Neuronal stem cell (in vitro differentiated cells): ENCODE data around the gene ERO1B.
"Not testable (repeated sequence)": the region's sequence is repeated elsewhere in the genome, so short reads cannot be mapped to it uniquely, and the experiment has no call there.

ENCODE experiments used
- DNase-seq: peaks from one replicate; pipeline ENCODE4 v3.0.0-alpha.2; 2013; ENCODE audit warnings: low spot score
- H2AFZ ChIP-seq: one replicate; pipeline ENCODE4 v1.6.1; 2013; ENCODE audit warnings: mild to moderate bottlenecking, low read length, inconsistent platforms
- H2AK5ac ChIP-seq: 2 replicates; pipeline ENCODE4 v1.6.1; 2013; ENCODE audit warnings: low read depth, mild to moderate bottlenecking, inconsistent platforms, low read length, moderate library complexity, mixed read lengths
- H2BK120ac ChIP-seq: 2 replicates; pipeline ENCODE4 v1.6.1; 2013; ENCODE audit warnings: low read depth, mild to moderate bottlenecking, inconsistent platforms, low read length, moderate library complexity, mixed read lengths
- H2BK12ac ChIP-seq: one replicate; pipeline ENCODE4 v1.6.1; 2013; ENCODE audit warnings: low read length, inconsistent platforms
- H2BK15ac ChIP-seq: 2 replicates; pipeline ENCODE4 v1.6.1; 2013; ENCODE audit warnings: mild to moderate bottlenecking, low read length, inconsistent platforms, mixed read lengths
- H2BK5ac ChIP-seq: one replicate; pipeline ENCODE4 v1.6.1; 2013; ENCODE audit warnings: inconsistent platforms, mild to moderate bottlenecking, low read length, moderate library complexity
- H3K14ac ChIP-seq: one replicate; pipeline ENCODE4 v1.6.1; 2013; ENCODE audit warnings: low read length, inconsistent platforms
- H3K18ac ChIP-seq: 2 replicates; pipeline ENCODE4 v1.6.1; 2013; ENCODE audit warnings: low read length, inconsistent platforms
- H3K23ac ChIP-seq: 2 replicates; pipeline ENCODE4 v1.6.1; 2013; ENCODE audit warnings: low read depth, mild to moderate bottlenecking, mixed read lengths, low read length, inconsistent platforms; ENCODE audit not compliant: poor library complexity
- H3K27ac ChIP-seq: replicated peaks from 3 replicates; pipeline ENCODE4 v1.5.1; 2013; ENCODE audit warnings: low read length, inconsistent platforms
- H3K27me3 ChIP-seq, 3 experiments: 2 replicates each; pipeline ENCODE4 v1.6.1; 2013; ENCODE audit warnings: low read length in 3 of 3, mild to moderate bottlenecking in 2 of 3, inconsistent platforms in 1 of 3, low read depth in 1 of 3, mixed read lengths in 1 of 3, moderate library complexity in 1 of 3; ENCODE audit not compliant: control insufficient read depth in 3 of 3, insufficient read depth in 3 of 3
- H3K36me3 ChIP-seq, 2 donors: replicated peaks in 1 of 2; 2 replicates each; pipeline ENCODE4 v1.6.1; 2013; ENCODE audit warnings: low read length in 2 of 2; ENCODE audit not compliant: control insufficient read depth in 2 of 2, insufficient read depth in 2 of 2
- H3K4ac ChIP-seq: 2 replicates; pipeline ENCODE4 v1.6.1; 2013; ENCODE audit warnings: inconsistent platforms, mild to moderate bottlenecking, low read length, moderate library complexity
- H3K4me1 ChIP-seq, 2 donors: 1 replicate in 1 of 2; 2 replicates in 1 of 2; pipeline ENCODE4 v1.6.1; 2013; ENCODE audit warnings: low read length in 2 of 2, low read depth in 1 of 2; ENCODE audit not compliant: control insufficient read depth in 2 of 2, insufficient read depth in 1 of 2
- H3K4me2 ChIP-seq: one replicate; pipeline ENCODE4 v1.6.1; 2013; ENCODE audit warnings: mild to moderate bottlenecking, low read length, inconsistent platforms; ENCODE audit not compliant: insufficient read depth, poor library complexity, severe bottlenecking
- H3K4me3 ChIP-seq, 2 donors: 2 replicates each; pipeline ENCODE4 v1.5.1; 2013; ENCODE audit warnings: low read length in 2 of 2, mild to moderate bottlenecking in 2 of 2, inconsistent platforms in 1 of 2, moderate library complexity in 1 of 2
- H3K79me1 ChIP-seq: one replicate; pipeline ENCODE4 v1.6.1; 2013; ENCODE audit warnings: low read depth, mild to moderate bottlenecking, inconsistent platforms, low read length, moderate library complexity
- H3K9ac ChIP-seq: one replicate; pipeline ENCODE4 v1.6.1; 2013; ENCODE audit warnings: mild to moderate bottlenecking, low read depth, low read length, inconsistent platforms; ENCODE audit not compliant: poor library complexity
- H3K9me3 ChIP-seq, 2 donors: replicated peaks in 1 of 2; 2 replicates each; pipeline versions ENCODE3 to v1.6.1; 2013; ENCODE audit warnings: low read length in 2 of 2, mild to moderate bottlenecking in 2 of 2, inconsistent platforms in 1 of 2, low read depth in 1 of 2, mixed read lengths in 1 of 2, moderate library complexity in 1 of 2; ENCODE audit not compliant: control insufficient read depth in 2 of 2, insufficient read depth in 1 of 2
- H4K8ac ChIP-seq: one replicate; pipeline ENCODE4 v1.6.1; 2013; ENCODE audit warnings: low read depth, mild to moderate bottlenecking, inconsistent platforms, low read length, moderate library complexity
- H4K91ac ChIP-seq: one replicate; pipeline ENCODE4 v1.6.1; 2013; ENCODE audit warnings: low read length, low read depth, mild to moderate bottlenecking, inconsistent platforms; ENCODE audit not compliant: poor library complexity
- WGBS, 2 donors: extraction: QIAGEN DNeasy Blood & Tissue Kit; methylation state at CpG; one replicate each; pipeline ENCODE4 v1.1.7; 2013; ENCODE audit warnings: missing lambda C conversion rate in 2 of 2, mixed read lengths in 1 of 2; ENCODE audit not compliant: insufficient read length in 2 of 2, insufficient replicate concordance in 1 of 2; ENCODE audit errors: extremely low coverage in 2 of 2; 5-methylcytosine and 5-hydroxymethylcytosine counted together

ERO1B gene

GRCh38 chr1:236314050-236314449 lies 32.3 kb upstream of the ERO1B start:
- not testable (repeated sequence) for H3K9ac ChIP-seq, H3K9me3 ChIP-seq
- no CpG with 5 or more reads among the region's 5 CpGs for WGBS, 2 donors

GRCh38 chr1:236313427-236313826 lies 31.7 kb upstream of the ERO1B start:
- no CpG with 5 or more reads among the region's 2 CpGs for WGBS, 2 donors
- H3K4ac ChIP-seq = no peak overlapping the region
- DNase-seq = no peak

More at GRCh38 chr1:236314050-236314449, 32.3 kb upstream of the ERO1B start:
- not testable (repeated sequence) for H3K23ac ChIP-seq, H4K91ac ChIP-seq, H2BK120ac ChIP-seq, H4K8ac ChIP-seq, H3K18ac ChIP-seq, H2AFZ ChIP-seq, H3K79me1 ChIP-seq, H2BK15ac ChIP-seq, H3K27me3 ChIP-seq, H3K14ac ChIP-seq, DNase-seq, H2AK5ac ChIP-seq, H2BK5ac ChIP-seq, H3K4me2 ChIP-seq, H2BK12ac ChIP-seq, H3K27ac ChIP-seq, H3K4ac ChIP-seq, H3K4me1 ChIP-seq, H3K36me3 ChIP-seq, H3K4me3 ChIP-seq

GRCh38 chr1:236311040-236311439 lies 29.3 kb upstream of the ERO1B start:
- H3K4me2 ChIP-seq = no peak overlapping the region
- no CpG with 5 or more reads among the region's 4 CpGs for WGBS, 2 donors

More at GRCh38 chr1:236313427-236313826, 31.7 kb upstream of the ERO1B start:
- Histone ChIP-seq H3K79me1 (no peaks in the 10 kb centered on the region), H2BK12ac (no peak overlapping the region), H3K9me3 (no peaks in the 10 kb centered on the region), H2BK15ac (no peak overlapping the region), H3K36me3 (no peaks in the 10 kb centered on the region), H3K23ac (no peak overlapping the region), H2BK5ac (no peak overlapping the region), H3K4me3 (no peak overlapping the region), H4K91ac (no peak overlapping the region), H2AK5ac (no peak overlapping the region), H3K4me2 (no peak overlapping the region), H3K14ac (no peak overlapping the region), H2AFZ (no peak overlapping the region), H3K18ac (no peak overlapping the region), H3K27me3 (peaks cover 0 to 2% (median 0%) of the 10 kb centered on the region in 3 experiments), H3K4me1 (no peaks in the 10 kb centered on the region), H4K8ac (no peak overlapping the region), H3K9ac (no peak overlapping the region), H3K27ac (no peak overlapping the region), H2BK120ac (no peak overlapping the region)

DNA sequence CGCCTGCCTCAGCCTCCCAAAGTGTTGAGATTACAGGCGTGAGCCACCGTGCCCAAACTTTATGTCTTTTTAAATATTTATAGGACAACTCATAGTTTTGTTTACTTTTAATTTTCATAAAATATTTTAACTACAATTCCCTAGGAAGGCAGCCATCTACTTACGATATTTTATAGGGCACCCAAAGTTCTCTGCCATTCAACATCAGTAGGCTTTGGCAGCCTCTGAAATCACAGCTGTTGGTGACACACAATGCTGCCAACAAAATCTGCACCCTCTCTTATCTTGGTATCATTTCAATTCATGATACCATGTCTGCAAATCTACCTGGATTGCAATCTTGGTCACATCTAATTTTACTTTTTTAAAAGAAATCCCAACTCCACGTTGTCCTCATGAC lies 27.1 kb upstream of the ERO1B start:
- H3K4me3 ChIP-seq = no peak overlapping the region
- no peak overlapping the region for H2AK5ac ChIP-seq
- peaks cover 0 to 2% (median 0%) of the 10 kb centered on the region in 3 experiments for H3K27me3 ChIP-seq
- no peaks in the 10 kb centered on the region for H3K79me1 ChIP-seq
- no peak overlapping the region for H2AFZ ChIP-seq
- no peaks in the 10 kb centered on the region for H3K36me3 ChIP-seq
- H2BK5ac ChIP-seq = no peak overlapping the region
- H4K91ac ChIP-seq = no peak overlapping the region
- no peak overlapping the region for H3K9ac ChIP-seq
- no peak overlapping the region for H4K8ac ChIP-seq
- no peak overlapping the region for H2BK12ac ChIP-seq
- H3K27ac ChIP-seq = no peak overlapping the region
- no peak overlapping the region for H3K18ac ChIP-seq
- no peak overlapping the region for H3K23ac ChIP-seq
- H3K4me2 ChIP-seq = no peak overlapping the region
- no peak overlapping the region for H2BK120ac ChIP-seq
- H3K4ac ChIP-seq = no peak overlapping the region
- DNase-seq = no peak
- H3K9me3 ChIP-seq = no peaks in the 10 kb centered on the region
- peaks cover 0 to 1% of the 10 kb centered on the region in 2 donors for H3K4me1 ChIP-seq
- H2BK15ac ChIP-seq = no peak overlapping the region
- H3K14ac ChIP-seq = no peak overlapping the region
- no CpG with 5 or more reads among the region's 5 CpGs for WGBS, 2 donors

More at GRCh38 chr1:236311040-236311439, 29.3 kb upstream of the ERO1B start:
- H2BK120ac ChIP-seq = no peak overlapping the region
- no peak overlapping the region for H3K9ac ChIP-seq
- no peaks in the 10 kb centered on the region for H3K9me3 ChIP-seq
- no peak overlapping the region for H2AK5ac ChIP-seq
- H4K8ac ChIP-seq = no peak overlapping the region
- peaks cover 0 to 1% of the 10 kb centered on the region in 2 donors for H3K4me1 ChIP-seq
- H3K36me3 ChIP-seq = no peaks in the 10 kb centered on the region
- DNase-seq = no peak
- no peak overlapping the region for H2BK15ac ChIP-seq
- H3K27ac ChIP-seq = no peak overlapping the region
- H3K27me3 ChIP-seq = peaks cover 0 to 2% (median 0%) of the 10 kb centered on the region in 3 experiments
- H2AFZ ChIP-seq = no peak overlapping the region
- H3K79me1 ChIP-seq = no peaks in the 10 kb centered on the region
- H3K18ac ChIP-seq = no peak overlapping the region
- no peak overlapping the region for H3K4me3 ChIP-seq
- no peak overlapping the region for H2BK12ac ChIP-seq
- no peak overlapping the region for H3K14ac ChIP-seq
- no peak overlapping the region for H3K4ac ChIP-seq
- no peak overlapping the region for H4K91ac ChIP-seq
- no peak overlapping the region for H3K23ac ChIP-seq
- H2BK5ac ChIP-seq = no peak overlapping the region
